ENCODE results near the gene BICDL1.

GRCh38 chr12:120121343-120121742 lies 132.3 kb downstream of the BICDL1 start:
- TF ChIP-seq POLR2AphosphoS5 (IDR thresholded peaks at IDR 0.05; ENCODE audit: low read depth, low read length) (no peak), POLR2A (IDR thresholded peaks at IDR 0.05; ENCODE audit: low read depth, low read length) (no peak)
